HEK293T (cell line): ENCODE data around the gene TBL1X.

Experiments
- CTCF ChIA-PET: fragments of 350-600 bp; formaldehyde crosslinking; extraction: SDS; loops from one replicate; lab custom pipeline; 2021; ENCODE audit warnings: antibody characterized with exemption, inconsistent platforms; lab: Yijun Ruan, JAX
- POLR2A ChIA-PET: fragments of 350-600 bp; formaldehyde crosslinking; extraction: SDS; loops from one replicate; lab custom pipeline; 2020; ENCODE audit warnings: antibody characterized with exemption, inconsistent platforms; lab: Yijun Ruan, JAX
- DNase-seq: peaks from one replicate; pipeline ENCODE4 v3.0.0; 2012; ENCODE audit warnings: mixed read lengths; ENCODE audit errors: extremely low spot score
- ARNT ChIP-seq: fragments of 450-650 bp; IDR thresholded peaks from 2 replicates; pipeline ENCODE4 v1.6.1; 2017; ENCODE audit warnings: mild to moderate bottlenecking
- BHLHE40 ChIP-seq: fragments of 450-650 bp; IDR thresholded peaks from 2 replicates; pipeline ENCODE4 v1.6.1; 2016; ENCODE audit warnings: mild to moderate bottlenecking, moderate library complexity, borderline replicate concordance
- CTBP1 ChIP-seq: fragments of 450-650 bp; IDR thresholded peaks from 2 replicates; pipeline ENCODE4 v1.6.1; 2016; ENCODE audit warnings: borderline replicate concordance
- ELF4 ChIP-seq: fragments of 450-650 bp; IDR thresholded peaks from 2 replicates; pipeline ENCODE4 v1.6.1; 2017; ENCODE audit warnings: antibody characterized with exemption
- FOXA1 ChIP-seq: fragments of 450-650 bp; IDR thresholded peaks from 2 replicates; pipeline ENCODE4 v1.6.1; 2016; ENCODE audit warnings: mild to moderate bottlenecking
- FOXK2 ChIP-seq: fragments of 450-650 bp; IDR thresholded peaks from 2 replicates; pipeline ENCODE4 v1.6.1; 2016; ENCODE audit warnings: mild to moderate bottlenecking
- FOXM1 ChIP-seq: fragments of 450-650 bp; IDR thresholded peaks from 2 replicates; pipeline ENCODE4 v1.6.1; 2017; ENCODE audit warnings: mild to moderate bottlenecking, borderline replicate concordance
- HDGF ChIP-seq: fragments of 450-650 bp; IDR thresholded peaks from 2 replicates; pipeline ENCODE4 v1.6.1; 2017; ENCODE audit warnings: antibody characterized with exemption, borderline replicate concordance
- L3MBTL2 ChIP-seq: fragments of 450-650 bp; conservative IDR thresholded peaks from 2 replicates; pipeline ENCODE4 v1.6.1; 2016; ENCODE audit warnings: mild to moderate bottlenecking
- LEF1 ChIP-seq: fragments of 450-650 bp; IDR thresholded peaks from 2 replicates; pipeline ENCODE4 v1.6.1; 2017; ENCODE audit warnings: mild to moderate bottlenecking, borderline replicate concordance
- NFRKB ChIP-seq: fragments of 450-650 bp; IDR thresholded peaks from 2 replicates; pipeline ENCODE4 v1.6.1; 2016; ENCODE audit warnings: mild to moderate bottlenecking, moderate library complexity
- SP1 ChIP-seq: fragments of 450-650 bp; IDR thresholded peaks from 2 replicates; pipeline ENCODE4 v1.6.1; 2017
- SUZ12 ChIP-seq: fragments of 450-650 bp; IDR thresholded peaks from 2 replicates; pipeline ENCODE4 v1.6.1; 2016; ENCODE audit warnings: mild to moderate bottlenecking
- TARDBP ChIP-seq: fragments of 450-650 bp; IDR thresholded peaks from 2 replicates; pipeline ENCODE4 v1.6.1; 2016
- ZNF384 ChIP-seq: fragments of 450-650 bp; IDR thresholded peaks from 2 replicates; pipeline ENCODE4 v1.6.1; 2016
- TF ChIP-seq, protein P1 (sequence below): fragments of 450-650 bp; IDR thresholded peaks from 2 replicates; pipeline ENCODE4 v1.6.1; 2016

Gene TBL1X

DNA sequence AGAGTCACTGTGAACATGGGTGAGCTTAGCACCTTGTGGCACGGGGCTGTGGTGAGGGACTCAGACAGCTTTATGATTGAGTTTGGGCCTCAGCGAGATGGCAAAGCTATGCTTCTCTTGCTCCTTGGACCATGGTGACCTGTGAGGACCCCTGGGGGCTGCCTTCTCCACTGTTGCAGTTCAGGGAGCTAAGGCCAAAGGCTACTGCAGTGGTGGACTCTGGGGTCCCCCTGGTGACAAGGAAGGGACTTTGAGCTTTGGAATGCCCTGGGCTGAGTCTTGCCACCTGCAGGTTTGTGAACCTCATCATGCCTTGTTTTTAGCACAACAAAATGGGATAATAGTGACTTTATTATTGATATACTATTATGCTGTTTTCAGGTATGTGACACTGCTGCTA, 36.5 kb downstream of the TBL1X start:
- TF ChIP-seq FOXM1 (no peak), ZNF384 (no peak), ELF4 (no peak), SUZ12 (no peak), NFRKB (no peak), BHLHE40 (no peak), HDGF (no peak), SP1 (no peak), CTBP1 (no peak), L3MBTL2 (no peak), ARNT (no peak), FOXK2 (no peak), FOXA1 (no peak), TARDBP (no peak), LEF1 (no peak)
- TF ChIP-seq, protein P1, sequence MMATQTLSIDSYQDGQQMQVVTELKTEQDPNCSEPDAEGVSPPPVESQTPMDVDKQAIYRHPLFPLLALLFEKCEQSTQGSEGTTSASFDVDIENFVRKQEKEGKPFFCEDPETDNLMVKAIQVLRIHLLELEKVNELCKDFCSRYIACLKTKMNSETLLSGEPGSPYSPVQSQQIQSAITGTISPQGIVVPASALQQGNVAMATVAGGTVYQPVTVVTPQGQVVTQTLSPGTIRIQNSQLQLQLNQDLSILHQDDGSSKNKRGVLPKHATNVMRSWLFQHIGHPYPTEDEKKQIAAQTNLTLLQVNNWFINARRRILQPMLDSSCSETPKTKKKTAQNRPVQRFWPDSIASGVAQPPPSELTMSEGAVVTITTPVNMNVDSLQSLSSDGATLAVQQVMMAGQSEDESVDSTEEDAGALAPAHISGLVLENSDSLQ: no peak
- no peak for DNase-seq
- CTCF ChIA-PET: no interaction called here
- POLR2A ChIA-PET: no interaction called here

DNA sequence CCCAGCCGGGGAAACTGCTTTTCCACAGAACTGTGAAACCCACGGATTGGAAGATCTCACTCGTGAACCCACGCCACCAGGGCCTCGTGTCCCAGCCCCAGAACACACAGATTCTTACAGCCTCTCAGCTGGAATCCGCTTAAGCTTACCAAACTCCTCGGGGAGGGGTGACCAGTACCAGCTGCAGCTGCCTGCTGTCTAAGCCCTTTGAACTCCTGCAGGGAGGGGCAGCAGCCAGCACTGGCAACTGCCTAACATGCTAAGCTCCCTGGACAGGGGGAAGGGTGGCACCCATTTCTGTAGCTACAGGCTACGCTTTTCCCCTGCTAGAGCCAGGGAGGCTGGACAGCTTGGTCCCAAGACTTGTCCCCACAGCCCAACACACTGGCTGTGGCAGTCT, 38.4 kb downstream of the TBL1X start:
- CTCF ChIA-PET: no interaction called here
- POLR2A ChIA-PET: no interaction called here
- DNase-seq: no peak
- no peak for TF ChIP-seq FOXM1
- no peak for TF ChIP-seq ZNF384
- TF ChIP-seq SP1: no peak
- TF ChIP-seq CTBP1: no peak
- no peak for TF ChIP-seq ARNT
- TF ChIP-seq SUZ12: no peak
- no peak for TF ChIP-seq FOXA1
- TF ChIP-seq, protein P1: no peak
- no peak for TF ChIP-seq BHLHE40
- TF ChIP-seq NFRKB: no peak
- no peak for TF ChIP-seq L3MBTL2
- no peak for TF ChIP-seq FOXK2
- no peak for TF ChIP-seq ELF4
- no peak for TF ChIP-seq HDGF
- TF ChIP-seq TARDBP: no peak
- no peak for TF ChIP-seq LEF1

GRCh38 chrX:9510366-9510765, 45.5 kb downstream of the TBL1X start:
- ChIA-PET POLR2A (no interaction called here), CTCF (no interaction called here)
- TF ChIP-seq NFRKB (no peak), FOXK2 (no peak), SP1 (no peak), FOXA1 (no peak), ARNT (no peak), SUZ12 (no peak), TARDBP (no peak), LEF1 (no peak), BHLHE40 (no peak), ELF4 (no peak), HDGF (no peak), FOXM1 (no peak), CTBP1 (no peak), L3MBTL2 (no peak), ZNF384 (no peak)
- TF ChIP-seq, protein P1: no peak
- DNase-seq: no peak

DNA sequence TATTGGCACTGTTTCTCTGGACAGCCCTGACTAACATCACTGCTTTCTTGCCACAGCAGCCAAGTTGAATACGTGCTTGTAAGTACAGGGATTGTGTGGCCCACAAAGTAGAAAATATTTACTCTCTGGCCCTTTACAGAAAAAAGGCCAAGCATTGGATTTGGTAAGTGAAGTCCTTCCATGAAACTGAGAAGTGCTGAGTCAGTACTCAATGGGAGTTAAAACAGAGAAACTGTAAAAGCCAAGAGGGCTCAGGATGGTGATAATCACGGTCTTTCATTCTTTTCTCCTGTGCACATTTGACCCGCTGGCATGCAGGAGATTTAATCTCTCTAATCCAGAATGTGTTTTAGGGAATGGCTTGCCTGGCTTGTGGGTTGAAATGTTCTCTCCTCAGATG, 46.1 kb downstream of the TBL1X start:
- ChIA-PET CTCF (no interaction called here), POLR2A (no interaction called here)
- DNase-seq: no peak
- TF ChIP-seq NFRKB: no peak
- no peak for TF ChIP-seq L3MBTL2
- no peak for TF ChIP-seq FOXK2
- TF ChIP-seq ELF4: no peak
- TF ChIP-seq CTBP1: no peak
- TF ChIP-seq FOXA1: no peak
- TF ChIP-seq, protein P1: no peak
- no peak for TF ChIP-seq ARNT
- no peak for TF ChIP-seq FOXM1
- no peak for TF ChIP-seq ZNF384
- no peak for TF ChIP-seq BHLHE40

DNA sequence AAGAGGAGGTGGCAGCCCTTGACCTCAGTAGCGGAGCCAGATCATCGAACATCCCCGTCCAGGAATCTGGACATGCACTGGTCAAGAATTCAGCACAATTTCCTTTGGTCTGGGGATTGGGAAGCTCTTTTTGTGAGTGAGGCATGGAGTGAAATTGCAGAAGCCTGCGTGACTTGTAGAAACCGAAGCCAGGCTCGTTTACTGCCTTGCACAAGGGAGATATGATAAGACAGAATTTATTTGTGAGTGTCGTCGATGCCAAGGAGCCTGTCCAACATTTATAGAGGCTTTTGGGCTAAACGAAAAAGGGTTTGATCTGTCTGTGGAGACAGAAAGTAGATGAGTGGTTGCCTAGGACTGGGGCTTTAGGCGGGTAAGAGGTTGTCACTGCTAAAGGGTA, 50.6 kb downstream of the TBL1X start:
- CTCF ChIA-PET: no interaction called here
- no peak for DNase-seq
- POLR2A ChIA-PET: no interaction called here
- TF ChIP-seq FOXA1: no peak
- TF ChIP-seq TARDBP: no peak
- no peak for TF ChIP-seq ZNF384
- TF ChIP-seq SUZ12: no peak
- no peak for TF ChIP-seq CTBP1
- TF ChIP-seq FOXK2: no peak
- TF ChIP-seq BHLHE40: no peak
- TF ChIP-seq, protein P1: no peak
- TF ChIP-seq ELF4: no peak
- no peak for TF ChIP-seq LEF1
- no peak for TF ChIP-seq SP1
- no peak for TF ChIP-seq L3MBTL2
- TF ChIP-seq ARNT: no peak
- TF ChIP-seq HDGF: no peak
- TF ChIP-seq FOXM1: no peak
